ENCODE measurements around the gene RAB42. TPM values are rescaled to one million over a fixed set of nuclear protein-coding genes. Genes with fewer than 3 reads are reported as not detected.

The RAB42 gene
- total RNA-seq, 1 donor = 3.9 TPM

DNA sequence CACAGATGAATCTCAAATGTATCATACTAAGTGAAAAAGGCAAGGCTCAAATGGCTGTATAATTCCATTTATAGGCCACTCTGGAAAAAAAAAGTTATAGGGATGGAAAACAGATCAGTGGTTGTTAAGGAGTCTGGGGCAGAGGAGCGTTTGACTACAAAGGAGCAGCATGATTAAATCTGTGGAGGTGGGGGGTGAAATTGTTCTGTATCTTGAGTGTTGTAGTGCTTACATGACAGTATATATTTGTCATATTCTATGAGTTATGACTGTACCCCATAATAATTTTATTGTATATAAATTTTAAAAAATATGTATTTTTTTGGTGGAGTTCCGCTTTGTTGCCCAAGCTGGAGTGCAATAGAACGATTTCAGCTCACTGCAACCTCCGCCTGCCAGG is 40.5 kb downstream of the RAB42 start:
- no peak for DNase-seq (ENCODE audit: low read depth)
- H3K4me3 ChIP-seq (ENCODE audit: low read depth, low read length) = no peak overlapping the region

DNA sequence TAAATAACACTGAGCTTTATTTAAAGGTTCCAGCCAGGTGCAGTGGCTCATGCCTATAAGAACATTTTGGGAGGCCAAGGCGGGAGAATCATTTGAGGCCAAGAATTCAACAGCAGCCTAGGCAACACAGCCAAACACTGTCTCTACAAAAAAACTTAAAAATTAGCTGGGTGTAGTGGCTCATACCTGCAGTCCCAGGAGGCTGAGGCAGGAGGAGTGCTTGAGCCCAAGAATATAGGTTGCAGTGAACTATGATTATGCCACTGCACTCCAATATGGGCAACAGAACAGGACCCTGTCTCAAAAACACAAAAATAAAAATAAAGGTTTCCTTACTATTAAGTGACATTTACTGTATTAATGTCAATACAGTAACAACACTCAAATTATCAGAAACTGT is 48.7 kb downstream of the RAB42 start:
- TF ChIP-seq, protein P1, sequence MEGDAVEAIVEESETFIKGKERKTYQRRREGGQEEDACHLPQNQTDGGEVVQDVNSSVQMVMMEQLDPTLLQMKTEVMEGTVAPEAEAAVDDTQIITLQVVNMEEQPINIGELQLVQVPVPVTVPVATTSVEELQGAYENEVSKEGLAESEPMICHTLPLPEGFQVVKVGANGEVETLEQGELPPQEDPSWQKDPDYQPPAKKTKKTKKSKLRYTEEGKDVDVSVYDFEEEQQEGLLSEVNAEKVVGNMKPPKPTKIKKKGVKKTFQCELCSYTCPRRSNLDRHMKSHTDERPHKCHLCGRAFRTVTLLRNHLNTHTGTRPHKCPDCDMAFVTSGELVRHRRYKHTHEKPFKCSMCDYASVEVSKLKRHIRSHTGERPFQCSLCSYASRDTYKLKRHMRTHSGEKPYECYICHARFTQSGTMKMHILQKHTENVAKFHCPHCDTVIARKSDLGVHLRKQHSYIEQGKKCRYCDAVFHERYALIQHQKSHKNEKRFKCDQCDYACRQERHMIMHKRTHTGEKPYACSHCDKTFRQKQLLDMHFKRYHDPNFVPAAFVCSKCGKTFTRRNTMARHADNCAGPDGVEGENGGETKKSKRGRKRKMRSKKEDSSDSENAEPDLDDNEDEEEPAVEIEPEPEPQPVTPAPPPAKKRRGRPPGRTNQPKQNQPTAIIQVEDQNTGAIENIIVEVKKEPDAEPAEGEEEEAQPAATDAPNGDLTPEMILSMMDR (IDR thresholded peaks at IDR 0.05; ENCODE audit: insufficient read depth, low read depth, low read length) = peak; percentile 47
- no peak for DNase-seq (ENCODE audit: low read depth)
- H3K4me3 ChIP-seq (ENCODE audit: low read depth, low read length) = no peak overlapping the region

More for the DNA sequence above, 40.5 kb downstream of the RAB42 start:
- TF ChIP-seq, protein P1 (IDR thresholded peaks at IDR 0.05; ENCODE audit: insufficient read depth, low read depth, low read length) = no peak

DNA sequence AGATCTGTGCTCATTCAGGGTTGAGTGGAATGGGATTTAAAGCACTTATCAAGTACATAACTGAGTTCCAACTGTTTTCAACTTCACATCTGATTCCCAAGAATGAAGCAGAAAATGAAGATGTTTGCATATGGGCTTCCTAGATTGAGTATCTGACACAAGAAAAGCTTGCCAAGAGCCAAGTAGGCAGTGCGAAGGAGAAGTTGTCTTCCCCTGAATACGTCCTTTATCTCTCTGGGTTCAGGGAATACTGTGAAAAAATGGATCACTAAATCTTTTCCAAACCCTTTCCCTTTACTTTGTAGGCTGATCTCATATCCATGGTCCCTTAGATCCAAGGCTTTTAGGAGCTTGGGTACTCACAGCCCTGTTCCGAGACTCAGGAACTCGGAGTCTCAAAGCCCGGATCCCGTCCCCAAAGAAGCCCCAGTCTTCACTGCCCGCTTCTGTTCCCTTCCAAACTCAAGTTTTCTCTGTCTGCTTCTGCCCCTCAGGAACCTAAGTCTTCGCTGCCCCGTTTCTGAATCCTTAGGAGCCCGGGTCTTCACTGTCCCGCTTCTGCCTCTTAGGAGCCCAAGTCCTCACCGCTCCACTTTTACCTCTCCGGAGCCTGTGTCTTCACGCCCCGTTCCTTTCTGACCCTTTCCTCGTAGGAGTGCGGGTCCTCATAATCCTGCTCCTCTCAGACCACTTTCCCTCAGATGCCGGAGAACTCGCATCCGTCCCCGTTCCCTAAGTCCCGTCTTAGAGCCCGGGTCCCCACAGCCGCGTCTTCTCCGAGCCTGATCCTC is 50.2 kb downstream of the RAB42 start:
- peak overlapping the region; percentile 98 for H3K4me3 ChIP-seq (ENCODE audit: low read depth, low read length)
- no peak for DNase-seq (ENCODE audit: low read depth)
- TF ChIP-seq, protein P1 (IDR thresholded peaks at IDR 0.05; ENCODE audit: insufficient read depth, low read depth, low read length) = no peak

DNA sequence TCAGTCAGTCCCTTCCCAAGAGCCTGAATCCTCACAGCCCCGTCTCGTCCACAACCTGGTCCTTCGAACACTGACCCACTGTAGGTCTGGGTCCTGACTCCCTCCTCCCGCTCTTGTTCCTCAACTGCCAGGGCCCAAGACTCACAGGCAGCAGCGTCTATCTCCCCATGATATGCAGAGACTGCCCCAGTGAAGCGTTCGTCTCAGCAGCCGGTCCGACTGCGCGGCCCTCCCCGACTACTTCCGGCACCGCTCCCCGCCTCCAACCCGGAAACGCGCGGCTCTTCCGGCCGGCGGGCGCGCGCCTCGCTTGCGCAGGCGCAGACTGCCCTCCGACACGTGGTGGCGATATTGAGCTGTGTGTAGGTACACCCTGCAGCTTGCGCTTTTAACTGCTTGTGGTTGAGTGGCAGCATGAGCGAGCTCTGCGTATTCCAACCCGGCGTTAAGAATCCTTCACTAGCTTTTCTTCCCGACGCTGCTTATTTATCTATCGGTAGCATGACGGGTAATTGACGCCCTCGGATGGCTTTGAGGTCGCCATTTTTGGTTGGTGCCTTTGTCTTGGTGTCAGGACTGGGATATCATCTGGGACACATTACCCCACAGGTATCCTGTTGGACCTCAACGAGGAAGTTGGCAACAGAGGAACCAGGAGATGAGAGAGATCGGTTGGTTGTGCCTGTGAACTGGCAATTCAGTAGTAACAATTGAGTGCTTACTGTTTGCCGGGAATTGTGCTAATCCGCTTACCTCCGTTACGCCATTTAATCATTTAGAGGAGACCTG is 51.0 kb downstream of the RAB42 start, which contains the start of gene TAF12:
TSS of gene TAF12 (minus strand) at position 221 of the 789 bp plus-strand sequence. CDS start 20,986 bp downstream, outside the sequence.
- peak; percentile 96 for DNase-seq (ENCODE audit: low read depth)
- peak within 1 kb of the TSS; percentile 98 for H3K4me3 ChIP-seq (ENCODE audit: low read depth, low read length)
- TF ChIP-seq, protein P1 (IDR thresholded peaks at IDR 0.05; ENCODE audit: insufficient read depth, low read depth, low read length) = no peak

DNA sequence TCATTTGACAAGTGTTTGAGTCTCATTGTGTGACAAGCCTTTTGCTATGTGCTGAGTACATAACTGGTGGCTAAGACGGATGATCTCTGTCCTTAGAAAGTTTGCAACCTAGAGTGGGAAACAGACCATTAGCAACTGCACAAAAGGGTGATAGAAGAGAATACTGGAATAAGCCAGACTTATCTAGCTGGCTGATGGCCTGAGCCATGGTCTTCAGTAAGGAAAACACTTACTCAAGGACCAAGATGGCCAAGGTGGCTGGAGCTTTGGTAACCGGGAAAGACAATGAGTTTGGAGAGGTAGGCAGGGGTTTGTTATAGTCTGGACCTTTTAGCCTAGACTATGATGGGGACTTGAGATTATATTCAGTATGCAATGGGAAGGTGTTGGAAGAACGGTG is 52.4 kb downstream of the RAB42 start:
- no peak for DNase-seq (ENCODE audit: low read depth)
- H3K4me3 ChIP-seq (ENCODE audit: low read depth, low read length) = no peak overlapping the region
- TF ChIP-seq, protein P1 (IDR thresholded peaks at IDR 0.05; ENCODE audit: insufficient read depth, low read depth, low read length) = no peak

Small RNAs within 50 kb of the gene (small RNA-seq; reads per million reads assigned to genes)
- not detected for gene SNORA16A
- not detected for gene SNORA44
- gene SNORA61 = not detected
- 1,059 reads per million, percentile 99 among the genes with 10 or more reads in this experiment for gene SNORD99

Other genes starting within 250 kb of the RAB42 start
- gene PHACTR4, start 222.5 kb upstream of the RAB42 start, total RNA-seq = 11.6 and 12.1 TPM in 2 replicates
- gene RCC1, start 86.2 kb upstream of the RAB42 start, total RNA-seq = 28.0 and 41.9 TPM in 2 replicates
- 23.8 and 25.0 TPM in 2 replicates for gene TRNAU1AP, start 39.2 kb upstream of the RAB42 start, total RNA-seq
- 27.1 and 38.9 TPM in 2 replicates for gene TAF12, start 50.8 kb downstream of the RAB42 start, total RNA-seq
- gene RNU11, start 56.3 kb downstream of the RAB42 start, total RNA-seq = not detected in 2 replicates
- 6.4 and 9.1 TPM in 2 replicates for gene GMEB1, start 76.5 kb downstream of the RAB42 start, total RNA-seq
- 55.4 and 82.9 TPM in 2 replicates for gene YTHDF2, start 144.7 kb downstream of the RAB42 start, total RNA-seq
- gene OPRD1, start 219.9 kb downstream of the RAB42 start, total RNA-seq = under 0.01 TPM in 1 of 2 replicates, not detected in the other